ENCODE measurements around the gene UBE3A.

Gene UBE3A

DNA sequence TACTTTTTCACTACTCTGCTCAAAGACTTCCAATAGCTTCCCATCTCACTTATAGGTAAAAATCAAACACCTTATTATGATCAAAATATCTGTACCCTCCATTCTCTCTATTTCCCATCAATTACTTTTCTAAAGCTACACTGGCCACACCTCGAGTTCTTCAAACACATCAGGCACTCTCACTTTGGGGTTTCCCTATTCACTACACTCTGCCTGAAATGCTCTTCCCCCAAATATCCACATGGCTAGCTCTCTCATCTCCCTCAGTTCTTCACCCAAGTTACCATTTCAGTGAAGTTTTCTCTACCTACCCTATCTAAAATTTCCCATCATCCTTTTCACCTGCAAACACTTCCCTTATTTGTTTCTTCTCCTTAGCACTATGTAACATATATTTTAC, 14.8 kb downstream of the UBE3A start:
- in situ Hi-C loops (cut with HindIII; ENCODE audit: low sequenced_read_pairs), result no loop called here
- TF ChIP-seq, protein P1, sequence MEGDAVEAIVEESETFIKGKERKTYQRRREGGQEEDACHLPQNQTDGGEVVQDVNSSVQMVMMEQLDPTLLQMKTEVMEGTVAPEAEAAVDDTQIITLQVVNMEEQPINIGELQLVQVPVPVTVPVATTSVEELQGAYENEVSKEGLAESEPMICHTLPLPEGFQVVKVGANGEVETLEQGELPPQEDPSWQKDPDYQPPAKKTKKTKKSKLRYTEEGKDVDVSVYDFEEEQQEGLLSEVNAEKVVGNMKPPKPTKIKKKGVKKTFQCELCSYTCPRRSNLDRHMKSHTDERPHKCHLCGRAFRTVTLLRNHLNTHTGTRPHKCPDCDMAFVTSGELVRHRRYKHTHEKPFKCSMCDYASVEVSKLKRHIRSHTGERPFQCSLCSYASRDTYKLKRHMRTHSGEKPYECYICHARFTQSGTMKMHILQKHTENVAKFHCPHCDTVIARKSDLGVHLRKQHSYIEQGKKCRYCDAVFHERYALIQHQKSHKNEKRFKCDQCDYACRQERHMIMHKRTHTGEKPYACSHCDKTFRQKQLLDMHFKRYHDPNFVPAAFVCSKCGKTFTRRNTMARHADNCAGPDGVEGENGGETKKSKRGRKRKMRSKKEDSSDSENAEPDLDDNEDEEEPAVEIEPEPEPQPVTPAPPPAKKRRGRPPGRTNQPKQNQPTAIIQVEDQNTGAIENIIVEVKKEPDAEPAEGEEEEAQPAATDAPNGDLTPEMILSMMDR (IDR thresholded peaks at IDR 0.05; ENCODE audit: low read depth, low read length, missing control alignments), result no peak
- no peak overlapping the region for H3K4me3 ChIP-seq (ENCODE audit: low read depth, low read length)
- DNase-seq (ENCODE audit: low read depth), result no peak

DNA sequence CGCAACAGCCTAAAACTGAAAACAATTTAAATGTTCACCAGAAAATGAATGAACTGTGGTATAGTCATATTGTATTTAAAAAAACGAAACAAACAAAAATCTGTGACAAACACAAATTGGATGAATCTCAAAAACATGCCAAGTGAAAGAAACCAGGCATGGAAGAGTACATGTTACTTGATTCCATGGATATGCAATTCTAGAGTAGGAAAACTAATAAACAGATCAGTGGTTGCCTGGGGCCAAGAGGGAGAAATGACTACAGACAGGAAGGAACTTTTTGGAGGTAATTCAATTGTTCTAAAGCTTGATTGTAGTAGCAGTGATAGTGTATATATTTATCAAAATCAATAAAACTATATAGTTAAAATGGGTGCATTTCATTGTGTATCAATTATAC, 16.8 kb downstream of the UBE3A start:
- in situ Hi-C loops (cut with HindIII; ENCODE audit: low sequenced_read_pairs), result no loop called here
- TF ChIP-seq, protein P1 (IDR thresholded peaks at IDR 0.05; ENCODE audit: low read depth, low read length, missing control alignments), result no peak
- DNase-seq (ENCODE audit: low read depth), result no peak
- H3K4me3 ChIP-seq (ENCODE audit: low read depth, low read length), result no peak overlapping the region

DNA sequence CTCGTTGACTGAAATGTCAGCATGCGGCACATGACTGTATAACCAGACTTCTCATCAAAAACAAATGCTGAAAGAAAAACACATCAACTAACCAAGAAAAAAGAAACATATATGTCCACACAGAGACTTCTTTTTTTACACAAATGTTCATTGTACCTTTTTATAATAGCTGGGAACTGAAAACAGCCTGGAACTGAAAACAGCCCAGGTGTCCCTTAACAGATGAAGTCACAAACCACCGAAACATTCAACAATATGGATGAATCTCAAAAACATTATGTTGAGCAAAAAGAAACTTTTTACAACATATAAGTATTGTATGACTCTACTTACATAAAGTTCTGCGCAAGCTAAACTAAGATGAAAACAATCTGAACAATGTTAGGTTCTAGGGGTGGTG, 20.6 kb downstream of the UBE3A start:
- TF ChIP-seq, protein P1 (IDR thresholded peaks at IDR 0.05; ENCODE audit: low read depth, low read length, missing control alignments), result no peak
- H3K4me3 ChIP-seq (ENCODE audit: low read depth, low read length), result no peak overlapping the region
- in situ Hi-C loops (cut with HindIII; ENCODE audit: low sequenced_read_pairs), result no loop called here
- DNase-seq (ENCODE audit: low read depth), result no peak

- no peak for DNase-seq (ENCODE audit: low read depth)
- in situ Hi-C loops (cut with HindIII; ENCODE audit: low sequenced_read_pairs), result no loop called here
- TF ChIP-seq, protein P1 (IDR thresholded peaks at IDR 0.05; ENCODE audit: low read depth, low read length, missing control alignments), result no peak
- H3K4me3 ChIP-seq (ENCODE audit: low read depth, low read length), result no peak overlapping the region
Observed at GRCh38 chr15:25417604-25418003, 21.2 kb downstream of the UBE3A start.

DNA sequence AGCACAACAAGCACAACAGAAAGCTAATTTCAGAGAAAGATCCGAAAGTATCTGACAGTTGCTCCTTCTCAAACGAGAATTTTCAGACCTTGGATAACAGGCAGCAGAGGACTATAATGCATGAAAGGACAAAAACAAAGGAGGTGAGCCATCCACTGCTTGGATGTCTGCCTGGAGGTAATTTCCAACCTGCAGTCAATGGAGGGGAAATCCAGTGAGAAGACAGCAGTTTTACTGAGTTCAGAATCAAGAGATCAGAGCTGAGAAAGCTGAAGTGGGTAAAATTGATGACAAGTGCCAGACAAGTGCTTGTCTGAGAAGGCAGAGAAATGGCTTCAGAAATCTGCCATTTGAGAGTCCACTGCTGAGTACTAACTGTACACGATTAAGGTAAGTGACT, 22.1 kb downstream of the UBE3A start:
- in situ Hi-C loops (cut with HindIII; ENCODE audit: low sequenced_read_pairs), result no loop called here
- TF ChIP-seq, protein P1 (IDR thresholded peaks at IDR 0.05; ENCODE audit: low read depth, low read length, missing control alignments), result no peak
- H3K4me3 ChIP-seq (ENCODE audit: low read depth, low read length), result no peak overlapping the region
- DNase-seq (ENCODE audit: low read depth), result no peak

DNA sequence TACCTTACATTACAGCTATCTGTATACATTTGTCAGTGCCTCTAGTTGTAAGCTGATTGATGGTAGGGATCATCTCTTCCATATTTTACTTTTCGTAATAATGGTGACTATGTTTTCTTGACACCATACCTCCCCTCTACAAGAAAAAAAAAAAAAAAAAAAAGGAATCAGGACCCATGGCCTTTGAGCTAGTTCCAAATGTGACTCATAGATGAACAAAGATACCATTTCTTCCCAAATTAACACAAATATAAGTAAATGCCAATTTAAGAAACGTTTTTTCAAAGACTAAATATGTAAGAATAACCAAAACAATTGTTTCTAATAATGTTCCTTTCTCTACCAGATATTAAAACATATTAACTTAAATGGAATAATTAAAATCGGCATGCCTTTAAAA, 23.1 kb downstream of the UBE3A start:
- in situ Hi-C loops (cut with HindIII; ENCODE audit: low sequenced_read_pairs), result no loop called here
- no peak for DNase-seq (ENCODE audit: low read depth)
- H3K4me3 ChIP-seq (ENCODE audit: low read depth, low read length), result no peak overlapping the region
- TF ChIP-seq, protein P1 (IDR thresholded peaks at IDR 0.05; ENCODE audit: low read depth, low read length, missing control alignments), result no peak

GRCh38 chr15:25415217-25415616, 23.6 kb downstream of the UBE3A start:
- in situ Hi-C loops (cut with HindIII; ENCODE audit: low sequenced_read_pairs), result no loop called here
- TF ChIP-seq, protein P1 (IDR thresholded peaks at IDR 0.05; ENCODE audit: low read depth, low read length, missing control alignments), result no peak
- no peak overlapping the region for H3K4me3 ChIP-seq (ENCODE audit: low read depth, low read length)
- DNase-seq (ENCODE audit: low read depth), result no peak
